Epithelial cell of proximal tubule (primary cell): Measurements from ENCODE around the gene MLKL. TPM values are rescaled to one million over a fixed set of nuclear protein-coding genes. Genes with fewer than 3 reads are reported as not detected.

Experiments
- DNase-seq: peaks from one replicate; pipeline ENCODE4 v3.0.0-alpha.2; 2011; ENCODE audit warnings: low read depth
- H3K4me3 ChIP-seq: 2 replicates; pipeline ENCODE4 v1.5.1; 2011; ENCODE audit warnings: low read depth, mild to moderate bottlenecking, low read length
- CTCF ChIP-seq: conservative IDR thresholded peaks from 2 replicates; pipeline ENCODE4 v1.5.1; 2012; ENCODE audit warnings: low read depth, mild to moderate bottlenecking, low read length
- total RNA-seq: library from RNA; depleted of rRNA; stranded (reverse); fragments of >200 nt; gene quantifications from 2 replicates; pipeline ENCODE4 v1.2.3, GENCODE V29; 2015

MLKL gene
- total RNA-seq, 1 donor from 2014 or later: 16.9 TPM

GRCh38 chr16:74666425-74667254 is 34.0 kb downstream of the MLKL start, which contains the start of gene RFWD3:
Gene RFWD3 (minus strand): TSS chr16:74666877. CDS start chr16:74661449, 5,428 bp downstream.
- peak within 1 kb of the TSS; percentile 97 for H3K4me3 ChIP-seq
- no peak for TF ChIP-seq CTCF
- DNase-seq: peak; percentile 87

- no peak for DNase-seq
- no peak for TF ChIP-seq CTCF
- H3K4me3 ChIP-seq: peak overlapping the region; percentile 97
Observed at GRCh38 chr16:74666010-74666421, 34.6 kb downstream of the MLKL start.

GRCh38 chr16:74661064-74661463 is 39.6 kb downstream of the MLKL start:
- no peak for TF ChIP-seq CTCF
- no peak overlapping the region for H3K4me3 ChIP-seq
- no peak for DNase-seq

- no peak for TF ChIP-seq CTCF
- no peak overlapping the region for H3K4me3 ChIP-seq
- DNase-seq: no peak
Observed at GRCh38 chr16:74660383-74660782, 40.3 kb downstream of the MLKL start.

GRCh38 chr16:74659041-74659440 is 41.6 kb downstream of the MLKL start:
- no peak overlapping the region for H3K4me3 ChIP-seq
- TF ChIP-seq CTCF: no peak
- DNase-seq: no peak

GRCh38 chr16:74657870-74658642 is 42.6 kb downstream of the MLKL start:
- H3K4me3 ChIP-seq: no peak overlapping the region
- DNase-seq: no peak
- no peak for TF ChIP-seq CTCF
